Subcutaneous abdominal adipose tissue (tissue), 5 donors: ENCODE results near the gene LBHD1.
"Not testable (repeated sequence)": the region's sequence is repeated elsewhere in the genome, so short reads cannot be mapped to it uniquely, and the experiment has no call there.

ENCODE experiments used
- H3K27ac ChIP-seq: one replicate; pipeline ENCODE4 v1.7.0; 2013; ENCODE audit warnings: low read depth, mild to moderate bottlenecking, inconsistent platforms, low read length, moderate library complexity
- H3K27me3 ChIP-seq, 5 donors: one replicate each; pipeline ENCODE4 v1.7.0; 2013; ENCODE audit warnings: low read length in 5 of 5, inconsistent platforms in 1 of 5; ENCODE audit not compliant: control insufficient read depth in 5 of 5, insufficient read depth in 4 of 5
- H3K36me3 ChIP-seq, 5 donors: one replicate each; pipeline ENCODE4 v1.7.0; 2013; ENCODE audit warnings: low read length in 5 of 5; ENCODE audit not compliant: control insufficient read depth in 5 of 5, insufficient read depth in 5 of 5
- H3K4me1 ChIP-seq, 5 donors: one replicate each; pipeline ENCODE4 v1.7.0; 2013; ENCODE audit warnings: low read length in 5 of 5, mild to moderate bottlenecking in 3 of 5, moderate library complexity in 1 of 5; ENCODE audit not compliant: control insufficient read depth in 5 of 5, insufficient read depth in 5 of 5
- H3K4me3 ChIP-seq, 5 donors: one replicate each; pipeline ENCODE4 v1.7.0; 2013; ENCODE audit warnings: low read length in 5 of 5, low read depth in 1 of 5
- H3K9ac ChIP-seq, 5 donors: one replicate each; pipeline ENCODE4 v1.7.0; 2013; ENCODE audit warnings: low read length in 5 of 5, mild to moderate bottlenecking in 4 of 5, moderate library complexity in 3 of 5
- H3K9me3 ChIP-seq, 5 donors: one replicate each; pipeline ENCODE4 v1.7.0; 2013; ENCODE audit warnings: low read length in 5 of 5; ENCODE audit not compliant: control insufficient read depth in 5 of 5
- donor health status: healthy.
- donor health status: healthy.
- donor health status: healthy.
- donor health status: healthy.
- donor health status: healthy.

The LBHD1 gene

DNA sequence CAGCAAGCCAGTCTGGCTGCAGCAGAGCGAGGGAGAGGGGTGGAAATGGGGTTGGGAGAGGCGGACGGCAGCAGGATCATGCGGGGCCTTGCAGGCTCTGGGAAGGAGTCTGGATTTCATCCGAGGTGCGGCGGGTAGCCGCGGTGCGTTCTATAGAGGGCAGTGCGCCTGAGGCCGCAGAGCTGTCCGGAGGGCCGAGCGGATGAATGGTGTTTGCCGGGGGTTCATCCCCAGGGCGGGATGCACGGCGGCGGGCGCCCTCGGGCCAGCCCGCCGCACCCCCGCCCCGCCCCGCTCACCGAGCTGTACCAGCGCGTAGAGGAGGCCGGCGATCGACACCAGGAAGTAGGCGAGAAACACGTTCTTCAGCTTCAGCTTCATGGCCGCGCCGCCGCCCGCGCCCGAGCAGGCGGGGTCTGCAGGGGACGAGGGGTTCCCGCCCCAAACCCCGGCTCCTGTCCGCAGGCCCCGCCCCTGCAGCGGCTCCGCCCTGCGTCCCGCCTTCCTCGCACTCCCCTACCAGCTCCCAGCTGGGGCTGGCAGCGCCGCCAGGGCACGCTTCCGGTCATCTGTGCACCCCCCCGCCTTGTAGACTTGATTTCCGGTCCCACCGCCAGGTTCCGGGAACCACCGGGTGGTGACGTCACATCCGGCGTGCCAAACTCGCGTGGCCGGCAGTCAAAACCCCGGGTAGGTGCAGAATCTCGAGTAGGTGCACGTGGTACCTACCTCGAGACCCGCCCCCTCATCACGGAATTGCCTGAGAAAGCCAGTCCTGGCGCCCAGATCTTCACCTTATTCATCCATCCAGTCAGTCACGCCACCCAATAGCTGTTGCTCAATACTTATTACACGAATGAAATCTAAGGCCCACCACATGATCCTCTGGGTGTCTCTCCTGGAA, 50.2 kb downstream of the LBHD1 start, which contains the start of gene B3GAT3:
TSS of gene B3GAT3 (minus strand) at position 420 of the 904 bp plus-strand sequence. CDS start at position 381, 39 bp downstream.
- no peaks in the 10 kb centered on the region for H3K27me3 ChIP-seq
- peak within 1 kb of the TSS; percentile 95 for H3K27ac ChIP-seq
- H3K9ac ChIP-seq, result peak within 1 kb of the TSS; percentile 83 to 97 (median 87)
- peaks cover 8 to 26% (median 23%) of the 10 kb centered on the region in 5 donors for H3K4me1 ChIP-seq
- peaks cover 0 to 30% (median 25%) of the 10 kb centered on the region in 5 donors for H3K36me3 ChIP-seq
- H3K4me3 ChIP-seq, result peak within 1 kb of the TSS; percentile 67 to 92 (median 90)
- H3K9me3 ChIP-seq, result no peaks in the 10 kb centered on the region

DNA sequence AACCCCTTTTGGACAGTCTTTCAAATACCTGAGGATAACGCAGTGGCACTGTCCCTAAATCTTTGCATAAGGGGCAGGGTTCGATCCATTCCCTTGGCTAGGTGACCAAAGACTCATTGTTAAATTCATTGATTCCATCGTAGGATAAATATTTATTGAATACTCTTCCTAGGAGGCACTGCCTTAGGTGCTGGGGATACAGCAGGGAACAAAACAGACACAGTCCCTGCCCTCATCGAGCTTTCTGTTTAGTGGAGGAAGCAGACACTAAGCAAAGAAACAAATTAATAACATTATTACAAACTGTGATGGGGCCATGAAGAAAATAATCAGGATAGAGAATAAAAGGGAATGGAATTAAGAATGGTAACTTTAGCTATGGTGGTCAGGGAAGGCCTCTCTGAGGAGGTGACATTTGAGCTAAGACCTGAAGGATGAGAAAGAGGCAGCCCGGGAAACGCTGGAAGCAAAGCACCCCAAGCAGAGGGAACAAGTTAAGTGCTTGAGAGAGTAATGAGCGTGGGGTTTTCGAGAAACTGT, 51.0 kb downstream of the LBHD1 start:
- Histone ChIP-seq H3K9ac (peak overlapping the region; percentile 83 to 97 (median 87)), H3K27me3 (no peaks in the 10 kb centered on the region), H3K4me3 (peak overlapping the region; percentile 67 to 92 (median 90)), H3K36me3 (peaks cover 0 to 30% (median 25%) of the 10 kb centered on the region in 5 donors), H3K27ac (peak overlapping the region; percentile 95), H3K9me3 (no peaks in the 10 kb centered on the region), H3K4me1 (peaks cover 8 to 26% (median 23%) of the 10 kb centered on the region in 5 donors)

GRCh38 chr11:62616957-62617356, 55.1 kb downstream of the LBHD1 start:
- not testable (repeated sequence) for H3K4me3 ChIP-seq, H3K9ac ChIP-seq, H3K27me3 ChIP-seq, H3K27ac ChIP-seq, H3K9me3 ChIP-seq
- Histone ChIP-seq H3K4me1 (peaks cover 5 to 30% (median 23%) of the 10 kb centered on the region in 5 donors), H3K36me3 (peaks cover 0 to 29% (median 21%) of the 10 kb centered on the region in 5 donors)

GRCh38 chr11:62615521-62615920, 56.5 kb downstream of the LBHD1 start:
- Histone ChIP-seq H3K9ac (no peak overlapping the region), H3K27me3 (no peaks in the 10 kb centered on the region), H3K36me3 (peaks cover 0 to 32% (median 21%) of the 10 kb centered on the region in 5 donors), H3K4me1 (peaks cover 5 to 35% (median 27%) of the 10 kb centered on the region in 5 donors), H3K4me3 (no peak overlapping the region), H3K9me3 (no peaks in the 10 kb centered on the region), H3K27ac (no peak overlapping the region)

DNA sequence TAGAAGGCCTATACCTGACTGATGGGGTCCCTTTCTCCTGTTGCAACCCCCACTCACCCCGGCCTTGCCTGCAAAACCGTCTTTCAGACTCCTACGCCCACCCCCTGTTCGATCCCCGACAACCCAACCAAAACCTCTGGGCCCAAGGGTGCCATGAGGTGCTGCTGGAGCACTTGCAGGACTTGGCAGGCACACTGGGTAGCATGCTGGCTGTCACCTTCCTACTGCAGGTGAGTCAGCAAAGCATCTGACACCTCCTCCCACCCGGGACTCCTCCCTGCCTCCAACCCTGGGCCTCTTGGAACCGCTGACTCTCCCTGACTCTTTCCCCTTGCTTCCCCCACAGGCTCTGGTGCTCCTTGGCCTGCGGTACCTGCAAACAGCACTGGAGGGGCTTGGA, 57.8 kb downstream of the LBHD1 start:
- Histone ChIP-seq H3K4me1 (peaks cover 5 to 37% (median 27%) of the 10 kb centered on the region in 5 donors), H3K4me3 (no peak overlapping the region), H3K9me3 (no peaks in the 10 kb centered on the region), H3K27ac (peak overlapping the region; percentile 93), H3K9ac (peak overlapping the region in 1 of 5 donors; percentile 66), H3K36me3 (peaks cover 0 to 38% (median 31%) of the 10 kb centered on the region in 5 donors), H3K27me3 (no peaks in the 10 kb centered on the region)

GRCh38 chr11:62613291-62613778, 58.7 kb downstream of the LBHD1 start:
- no peaks in the 10 kb centered on the region for H3K27me3 ChIP-seq
- H3K9me3 ChIP-seq, result no peaks in the 10 kb centered on the region
- H3K4me3 ChIP-seq, result peak overlapping the region in 4 of 5 donors; percentile 19 to 87 (median 50)
- H3K27ac ChIP-seq, result peak overlapping the region; percentile 93
- H3K9ac ChIP-seq, result peak overlapping the region in 4 of 5 donors; percentile 42 to 90 (median 64)
- H3K4me1 ChIP-seq, result peaks cover 5 to 37% (median 27%) of the 10 kb centered on the region in 5 donors
- peaks cover 0 to 47% (median 35%) of the 10 kb centered on the region in 5 donors for H3K36me3 ChIP-seq
